Measurements from ENCODE around the gene INAFM1.
A peak's percentile ranks its signal among the peaks of the same experiment; 100 is the strongest.
"Not testable (repeated sequence)": the region's sequence is repeated elsewhere in the genome, so short reads cannot be mapped to it uniquely, and the experiment has no call there.

Gene INAFM1

DNA sequence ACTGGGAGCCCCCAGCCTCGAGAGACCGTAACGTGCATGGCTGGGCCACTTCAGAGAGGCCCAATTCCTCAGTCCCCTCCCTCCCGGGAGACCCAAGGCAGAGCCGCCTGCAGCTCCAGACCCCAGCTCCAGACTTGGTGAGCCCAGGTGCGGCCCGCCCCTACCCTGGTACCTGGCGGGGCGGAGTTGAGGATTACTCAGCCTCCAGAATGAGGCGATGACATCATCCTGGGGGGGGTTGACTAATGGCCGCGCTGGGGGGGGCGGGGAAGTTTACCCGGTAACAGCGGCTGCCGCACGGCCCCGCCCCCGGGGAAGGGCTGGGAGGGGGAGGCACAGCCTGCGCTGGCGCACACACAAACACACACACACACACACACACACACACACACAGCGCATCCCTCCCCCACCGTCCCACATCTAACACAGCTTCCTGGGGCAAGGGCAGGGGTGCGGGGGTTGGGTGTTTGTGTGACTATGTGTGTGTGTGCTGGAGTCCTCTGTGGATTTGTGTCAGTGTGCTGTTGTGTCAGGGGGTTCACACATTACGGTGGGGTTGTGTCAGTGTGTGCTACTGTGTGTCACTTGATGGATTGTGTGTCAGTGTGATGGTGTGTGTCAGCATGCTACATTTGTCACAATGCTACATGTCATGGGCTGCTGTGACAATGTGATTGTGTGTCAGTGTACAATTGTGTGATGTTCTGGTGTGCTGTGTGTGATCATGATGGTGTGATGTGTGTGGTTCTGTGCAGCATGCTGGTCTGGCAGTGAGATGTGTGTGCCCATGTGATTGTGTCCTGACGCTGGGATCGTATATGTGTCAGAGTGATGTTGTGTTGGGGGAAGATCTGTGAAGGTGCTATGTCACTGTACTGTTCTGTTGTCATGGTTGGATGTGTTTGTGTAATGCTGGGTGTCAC is 33.4 kb upstream of the INAFM1 start:
- peak; percentile 81 for DNase-seq

DNA sequence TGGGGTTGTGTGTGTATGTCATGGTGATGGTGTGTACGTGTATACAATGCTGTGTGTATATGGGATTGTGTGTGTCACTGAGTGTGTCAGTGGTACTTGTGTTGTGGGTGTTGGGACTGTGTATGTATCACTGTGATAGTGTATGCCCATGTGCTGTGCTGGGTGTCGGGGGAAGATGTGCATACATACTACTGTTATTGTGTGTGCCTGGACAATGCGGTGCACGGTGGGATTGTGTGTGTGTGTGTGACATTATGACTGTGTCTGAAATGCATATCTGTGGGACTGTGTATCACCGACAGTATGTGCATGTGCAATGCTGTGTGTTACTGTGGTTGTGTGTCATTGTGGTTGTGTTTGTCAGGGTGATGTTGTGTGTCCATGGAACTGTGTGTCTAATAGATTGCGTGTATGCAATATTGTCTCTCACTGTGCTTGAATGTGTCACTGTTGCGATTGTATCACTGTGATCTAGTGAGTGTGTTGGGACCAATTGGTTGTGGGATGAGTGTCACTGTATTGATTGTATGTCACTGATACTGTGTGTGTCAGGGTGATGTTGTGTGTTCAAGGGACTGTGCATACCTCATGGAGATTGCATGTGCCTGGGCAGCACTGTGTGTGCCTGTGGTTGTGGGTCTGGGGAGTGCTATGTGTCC is 32.6 kb upstream of the INAFM1 start:
- DNase-seq = no peak

DNA sequence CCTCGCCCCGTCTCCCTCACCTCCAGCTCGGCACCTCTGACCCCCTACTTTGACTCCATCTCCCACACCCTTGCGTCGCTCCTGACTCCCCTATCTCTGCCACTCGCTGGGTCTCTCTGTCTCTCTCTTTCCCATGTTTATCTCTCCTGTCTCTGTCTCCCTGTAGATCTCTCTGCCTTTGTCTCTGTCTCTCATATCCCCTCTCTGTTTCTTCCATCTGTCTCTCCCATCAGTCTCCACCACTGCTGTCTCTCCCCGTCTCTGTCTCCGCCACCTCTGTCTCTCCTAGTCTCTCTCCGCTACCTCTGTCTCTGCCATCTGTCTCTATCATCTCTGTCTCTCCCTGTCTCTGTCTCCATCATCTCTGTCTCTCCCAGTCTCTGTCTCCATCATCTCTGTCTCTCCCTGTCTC is 31.3 kb upstream of the INAFM1 start:
- no peak for DNase-seq

DNA sequence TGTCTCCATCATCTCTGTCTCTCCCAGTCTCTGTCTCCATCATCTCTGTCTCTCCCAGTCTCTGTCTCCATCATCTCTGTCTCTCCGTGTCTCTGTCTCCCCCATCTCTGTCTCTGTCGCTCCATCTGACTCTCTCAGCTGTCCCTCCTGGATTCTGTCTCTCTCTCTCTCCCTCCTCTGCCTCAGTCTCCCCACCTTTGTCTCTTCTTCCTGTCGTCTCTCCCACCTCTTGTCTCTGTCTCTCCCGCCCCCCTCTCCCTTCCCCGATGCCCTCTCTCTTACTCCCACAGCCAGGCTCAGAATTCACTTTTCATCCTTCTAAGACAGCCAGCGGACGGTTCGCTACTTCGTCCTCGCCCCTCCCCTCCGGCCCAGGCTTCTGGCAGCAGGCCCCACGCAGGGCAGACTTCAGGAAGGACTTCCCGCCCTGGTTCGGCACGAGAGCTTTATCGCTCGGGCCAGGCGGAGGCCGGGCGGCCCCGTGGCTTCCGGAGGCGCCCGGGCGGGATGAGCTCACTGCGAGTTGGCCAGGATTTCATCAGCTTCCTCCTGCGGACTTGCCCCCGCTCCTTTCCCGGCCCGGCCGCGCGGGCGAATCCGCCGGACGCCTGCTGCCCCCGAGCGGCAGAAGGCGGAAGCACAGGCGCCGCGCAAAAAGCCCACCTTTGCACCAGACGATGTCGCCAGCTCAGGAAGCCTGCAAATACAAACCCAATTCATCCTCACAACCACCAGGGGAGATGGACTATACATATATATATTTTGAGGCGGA is 30.7 kb upstream of the INAFM1 start:
- peak; percentile 98 for DNase-seq

DNA sequence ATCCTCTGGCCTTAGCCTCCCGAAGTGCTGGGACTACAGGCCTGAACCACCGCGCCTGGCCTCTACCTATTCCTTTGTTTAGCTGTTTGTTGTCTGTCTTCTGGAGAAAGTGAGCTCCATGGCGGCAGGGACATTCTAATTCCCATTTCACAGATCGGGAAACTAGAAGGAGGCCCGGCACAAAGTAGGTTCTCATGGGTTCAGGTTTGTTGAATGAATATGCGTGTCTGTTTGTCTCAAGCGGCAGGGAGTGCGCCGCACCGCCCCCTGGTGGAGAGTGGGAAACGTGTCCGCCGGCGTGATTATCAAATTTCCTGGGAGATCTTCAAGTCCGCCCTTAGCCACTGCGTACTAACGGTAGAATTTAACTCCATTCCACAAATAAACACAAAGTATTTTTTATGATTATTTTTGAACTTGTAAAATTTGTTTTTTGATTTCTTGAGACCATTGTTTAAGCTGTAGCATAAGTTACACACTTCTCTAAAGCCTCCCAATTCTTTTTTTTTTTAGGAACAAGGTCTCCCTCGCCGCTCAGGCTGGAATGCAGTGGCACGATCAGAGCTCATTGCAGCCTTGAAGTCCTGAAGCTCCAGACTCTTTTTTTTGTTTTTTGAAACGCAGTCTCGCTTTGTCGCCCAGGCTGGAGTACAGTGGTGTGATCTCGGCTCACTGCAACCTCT is 27.2 kb upstream of the INAFM1 start:
- DNase-seq = peak; percentile 71

DNA sequence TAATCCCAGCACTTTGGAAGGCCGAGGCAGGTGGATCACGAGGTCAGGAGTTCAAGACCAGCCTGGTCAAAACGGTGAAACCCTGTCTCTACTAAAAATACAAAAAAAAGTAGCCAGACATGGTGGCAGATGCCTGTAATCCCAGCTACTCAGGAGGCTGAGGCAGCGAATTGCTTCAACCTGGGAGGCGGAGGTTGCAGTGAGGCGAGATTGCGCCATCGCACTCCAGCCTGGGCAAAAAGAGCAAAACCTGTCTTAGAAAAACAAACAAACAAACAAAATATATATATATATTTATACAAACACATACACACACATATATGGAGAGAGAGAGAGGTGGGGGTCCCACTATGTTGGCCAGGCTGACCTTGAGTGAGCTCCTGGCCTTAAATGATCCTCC is 21.7 kb upstream of the INAFM1 start:
- DNase-seq = not testable (repeated sequence)

DNA sequence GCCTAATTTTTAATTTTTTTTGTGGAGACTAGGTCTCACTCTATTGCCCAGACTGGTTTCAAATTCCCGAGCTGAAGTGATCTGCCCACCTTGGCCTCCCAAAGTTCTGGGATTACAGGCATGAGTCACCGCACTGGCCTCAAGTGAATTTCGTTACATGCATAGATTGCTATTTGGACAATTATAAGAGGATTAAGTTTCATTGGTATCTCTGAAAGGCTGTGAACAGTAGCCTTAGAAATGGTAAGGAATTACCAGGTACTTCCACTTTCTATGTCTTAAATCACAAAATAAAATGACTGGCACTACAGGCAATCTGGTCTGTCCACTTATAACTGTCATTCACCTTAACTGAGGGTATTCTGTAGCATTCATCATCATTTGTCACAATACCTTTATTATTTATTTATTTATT is 21.2 kb upstream of the INAFM1 start:
- peak; percentile 94 for DNase-seq

DNA sequence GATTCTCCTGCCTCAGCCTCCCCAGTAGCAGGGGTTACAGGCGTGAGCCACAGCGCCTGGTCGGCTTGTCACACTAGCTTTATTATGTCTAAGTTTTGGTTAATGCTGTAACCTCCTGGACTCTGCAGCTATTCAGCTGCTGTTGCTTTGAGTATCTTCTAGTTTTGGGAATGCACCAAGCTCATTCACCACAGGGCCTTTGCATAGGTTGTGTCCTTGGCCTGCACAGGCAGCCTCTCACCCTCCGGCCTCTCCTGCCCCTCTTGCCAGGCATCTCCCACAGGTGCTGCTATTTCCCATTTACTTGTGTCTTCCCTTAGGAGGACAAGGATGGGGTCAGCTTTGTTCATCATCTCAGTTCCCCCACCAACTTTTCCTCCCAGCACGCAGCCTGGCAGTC is 20.7 kb upstream of the INAFM1 start:
- no peak for DNase-seq

DNA sequence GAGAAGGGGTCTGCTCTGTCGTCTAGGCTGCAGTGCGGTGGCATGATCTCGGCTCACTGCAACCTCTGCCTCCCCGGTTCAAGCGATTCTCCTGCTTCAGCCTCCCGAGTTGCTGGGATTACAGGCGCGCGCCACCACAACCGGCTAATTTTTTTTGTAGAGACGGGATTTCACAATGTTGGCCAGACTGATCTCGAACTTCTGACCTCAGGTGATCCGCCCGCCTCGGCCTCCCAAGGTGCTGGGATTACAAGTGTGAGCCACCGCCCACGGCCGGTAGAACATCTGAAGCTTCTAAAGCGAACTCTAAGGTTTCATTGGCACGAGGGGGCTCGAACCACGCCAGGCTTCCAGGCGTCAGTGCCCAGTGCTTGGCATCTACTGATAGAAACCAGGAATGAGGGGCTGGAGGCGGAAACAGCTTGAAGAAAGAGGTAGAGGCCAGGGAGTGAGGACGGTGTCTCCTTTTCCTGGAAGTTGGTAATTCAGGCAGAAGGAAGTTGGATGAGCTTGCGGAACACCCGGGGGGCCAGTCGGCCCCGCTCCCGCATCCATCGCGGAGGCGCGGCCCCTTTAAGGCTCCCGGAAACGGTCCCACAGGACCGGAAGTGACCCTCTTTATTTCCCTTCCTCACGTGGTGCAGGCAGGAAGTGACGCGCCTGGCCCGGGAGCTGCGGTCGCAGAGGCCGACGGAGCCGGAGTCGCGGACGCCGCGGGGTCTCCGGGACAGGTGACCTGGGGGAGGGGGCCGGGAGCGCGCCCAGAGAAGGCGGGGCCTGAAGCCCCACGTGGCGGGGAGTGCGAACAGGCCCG is 18.6 kb upstream of the INAFM1 start, which contains the start of gene CCDC9:
Gene CCDC9 (plus strand): TSS at position 647 of the 814 bp plus-strand sequence. CDS start 1,876 bp downstream, outside the sequence.
- DNase-seq = peak; percentile 97

DNA sequence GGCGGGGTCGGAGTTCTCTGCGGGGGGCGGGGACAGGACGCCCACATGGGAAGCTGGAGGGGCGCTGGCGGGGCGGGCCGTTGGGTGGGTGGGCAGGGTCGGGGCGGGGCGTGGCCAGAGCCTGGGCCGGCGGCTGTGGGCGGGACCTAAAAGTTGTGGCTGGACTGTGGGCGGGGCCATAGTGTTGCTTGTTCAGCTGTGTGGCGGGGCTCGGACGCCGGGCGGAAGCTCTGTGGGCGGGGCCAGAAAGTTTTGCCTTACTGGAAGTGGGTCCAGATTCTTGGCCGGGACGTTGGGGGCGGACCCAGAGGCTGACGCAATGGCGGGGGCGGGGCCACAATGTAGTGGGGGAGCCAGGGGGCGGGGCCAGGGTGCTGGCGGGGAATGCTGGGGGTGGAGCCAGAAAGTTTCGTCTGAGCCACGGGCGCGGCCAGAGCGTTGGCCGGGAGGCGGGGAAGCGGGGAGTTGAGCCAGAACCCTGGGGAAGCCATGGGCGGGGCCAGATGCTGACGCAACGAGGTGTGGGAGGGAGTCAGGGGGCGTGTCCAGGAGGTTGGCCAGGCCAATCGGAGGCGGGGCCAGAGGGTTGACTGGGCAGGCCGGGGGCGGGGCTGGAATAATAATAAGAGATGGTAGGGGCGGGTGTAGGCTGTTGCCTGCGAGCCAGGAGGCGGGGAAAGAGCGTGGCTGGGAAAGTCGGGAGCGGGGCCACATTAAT is 17.8 kb upstream of the INAFM1 start:
- peak; percentile 99 for DNase-seq

DNA sequence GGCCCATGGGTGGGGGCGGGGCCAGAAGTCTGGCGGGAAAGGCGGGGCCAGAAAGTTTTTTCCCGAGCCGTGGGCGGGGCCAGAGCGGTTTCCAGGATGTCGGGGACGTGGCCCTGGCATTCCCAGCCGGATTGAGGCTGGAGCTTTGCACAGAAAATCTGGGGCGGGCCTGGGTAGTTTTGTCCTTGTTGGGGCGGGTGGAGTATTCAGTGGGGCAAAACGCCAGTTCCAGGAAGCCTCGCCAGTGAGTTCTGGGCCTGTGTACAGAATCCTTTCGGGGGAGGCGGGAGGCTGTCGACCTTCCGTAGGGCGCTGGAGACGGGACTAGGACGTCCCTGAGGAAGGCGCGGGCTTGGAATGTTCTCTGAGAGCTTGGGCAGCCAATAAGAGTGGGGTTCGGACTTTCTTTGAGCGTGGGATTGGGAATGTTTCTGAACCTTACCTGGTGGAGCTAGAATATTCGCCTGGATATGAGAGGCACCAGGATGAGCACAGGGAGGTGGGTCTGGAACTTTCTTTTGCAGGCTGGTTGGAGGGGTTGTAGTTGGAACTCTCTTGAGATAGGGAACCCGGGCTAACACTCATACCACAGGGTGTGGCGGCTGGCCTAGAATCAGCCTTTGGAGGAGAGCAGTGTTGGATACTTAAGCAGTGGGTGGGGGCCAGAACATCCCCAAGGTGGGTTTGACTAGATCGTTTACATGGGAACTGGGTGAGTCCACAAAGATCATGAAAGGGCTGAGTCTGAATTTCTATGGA is 17.1 kb upstream of the INAFM1 start:
- no peak for DNase-seq

DNA sequence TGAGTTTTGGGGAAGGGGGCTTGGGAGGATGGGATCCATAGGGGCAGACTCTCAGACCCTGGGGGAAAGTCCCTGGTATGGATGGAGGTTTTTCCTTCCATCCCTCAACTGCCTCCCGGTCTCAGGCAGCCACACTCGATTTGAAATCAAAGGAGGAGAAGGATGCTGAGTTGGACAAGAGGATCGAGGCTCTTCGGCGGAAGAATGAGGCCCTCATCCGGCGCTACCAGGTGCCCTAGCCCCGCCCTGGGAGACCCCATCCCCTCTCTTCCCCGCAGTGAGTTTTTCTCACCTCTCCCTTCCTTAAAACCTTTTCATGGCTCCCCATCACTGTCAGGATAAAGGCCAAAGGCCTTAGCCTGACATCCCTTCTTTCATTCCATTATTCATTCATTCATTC is 16.3 kb upstream of the INAFM1 start:
- no peak for DNase-seq

DNA sequence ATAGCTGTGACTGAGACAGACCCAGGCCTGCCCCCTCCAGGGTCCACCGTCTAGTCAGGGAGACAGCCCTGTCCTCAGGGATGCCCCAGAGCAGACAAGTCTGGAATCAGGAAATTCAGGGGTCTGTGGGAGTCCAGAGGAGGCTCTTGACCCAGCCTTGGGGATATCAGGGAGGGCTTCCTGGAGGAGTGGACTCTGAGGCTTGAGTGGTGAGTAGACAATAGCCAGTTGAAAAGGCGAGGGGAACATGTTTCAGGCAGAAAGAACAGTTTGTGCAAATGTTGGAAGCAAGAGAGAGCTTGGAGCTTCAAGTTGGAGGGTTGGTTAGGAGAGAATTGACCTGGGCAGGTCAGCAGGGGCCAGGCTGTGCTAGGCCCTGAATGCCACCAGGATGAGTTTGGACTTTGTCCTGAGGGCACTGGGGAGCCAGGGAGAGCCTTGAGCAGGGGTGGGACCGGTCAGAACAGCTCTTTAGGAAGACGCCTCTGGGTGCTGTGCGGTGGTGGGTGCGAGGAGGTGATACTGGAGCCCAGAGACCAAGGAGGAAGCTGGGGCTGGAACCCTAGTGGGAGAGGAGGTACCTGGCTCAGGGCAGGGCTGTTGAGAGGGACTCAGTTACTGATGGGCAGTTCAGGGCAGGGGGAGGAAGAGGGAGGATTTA is 15.7 kb upstream of the INAFM1 start:
- no peak for DNase-seq

DNA sequence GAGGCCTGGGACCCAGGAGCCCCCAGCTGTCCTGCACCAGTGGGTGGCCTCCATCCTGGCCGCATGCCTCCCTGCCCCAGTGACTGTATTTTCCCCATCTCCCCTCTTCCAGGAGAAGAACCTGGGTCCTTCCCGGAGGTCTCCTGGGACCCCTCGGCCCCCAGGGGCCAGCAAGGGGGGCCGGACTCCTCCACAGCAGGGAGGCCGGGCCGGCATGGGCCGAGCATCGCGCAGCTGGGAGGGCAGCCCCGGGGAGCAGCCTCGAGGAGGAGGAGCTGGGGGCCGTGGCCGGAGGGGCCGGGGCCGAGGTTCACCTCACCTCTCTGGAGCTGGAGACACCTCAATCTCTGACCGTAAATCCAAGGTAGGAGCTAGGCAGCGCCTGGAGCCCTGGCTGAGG is 14.2 kb upstream of the INAFM1 start:
- no peak for DNase-seq

DNA sequence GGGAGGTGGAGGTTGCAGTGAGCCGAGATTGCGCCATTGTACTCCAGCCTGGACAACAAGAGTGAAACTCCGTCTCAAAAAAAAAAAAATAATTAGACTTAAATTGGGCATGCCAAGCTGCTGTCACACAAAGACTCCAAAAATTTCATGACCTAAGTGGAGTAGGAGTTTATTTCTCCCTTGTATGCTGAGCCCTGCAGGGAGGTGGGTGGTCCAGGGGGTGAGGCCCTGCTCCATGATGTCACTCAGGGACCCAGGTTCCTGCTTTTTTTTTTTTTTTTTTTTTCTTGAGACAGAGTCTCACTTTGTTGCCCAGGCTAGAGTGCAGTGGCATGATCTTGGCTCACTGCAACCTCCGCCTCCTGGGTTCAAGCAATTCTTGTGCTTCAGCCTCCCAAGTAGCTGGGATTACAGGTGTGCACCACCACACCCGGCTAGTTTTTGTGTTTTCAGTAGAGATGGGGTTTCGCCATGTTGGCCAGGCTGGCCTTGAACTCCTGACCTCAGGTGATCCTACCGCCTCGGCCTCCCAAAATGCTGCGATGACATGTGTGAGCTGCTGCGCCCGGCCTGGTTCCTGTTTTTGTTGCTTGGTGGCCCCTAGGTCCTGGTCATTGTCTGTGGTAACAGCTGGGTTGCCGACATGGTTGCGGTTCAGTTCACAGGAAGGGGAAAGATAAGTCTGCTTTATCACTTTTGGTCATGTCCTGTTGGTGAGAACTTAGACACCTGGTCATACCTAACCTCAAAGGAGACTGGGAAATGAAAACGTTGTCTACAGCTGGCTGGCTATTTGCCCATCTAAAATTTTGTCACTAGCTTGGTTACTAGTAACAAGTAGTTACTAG is 12.5 kb upstream of the INAFM1 start:
- not testable (repeated sequence) for DNase-seq

DNA sequence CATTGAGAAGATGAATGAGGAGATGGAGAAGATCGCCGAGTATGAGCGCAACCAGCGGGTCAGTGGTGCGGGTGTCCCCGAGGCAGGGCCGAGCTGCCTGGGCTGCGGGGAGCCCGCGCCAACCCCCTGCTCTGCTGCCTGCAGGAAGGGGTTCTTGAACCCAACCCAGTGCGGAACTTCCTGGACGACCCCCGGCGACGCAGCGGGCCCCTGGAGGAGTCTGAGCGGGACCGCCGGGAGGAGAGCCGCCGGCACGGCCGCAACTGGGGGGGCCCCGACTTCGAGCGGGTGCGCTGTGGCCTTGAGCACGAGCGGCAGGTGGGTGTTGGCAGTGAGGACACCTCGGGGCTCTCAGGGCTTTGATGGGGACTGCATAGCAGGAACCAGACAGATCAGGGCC is 10.1 kb upstream of the INAFM1 start:
- DNase-seq = no peak

DNA sequence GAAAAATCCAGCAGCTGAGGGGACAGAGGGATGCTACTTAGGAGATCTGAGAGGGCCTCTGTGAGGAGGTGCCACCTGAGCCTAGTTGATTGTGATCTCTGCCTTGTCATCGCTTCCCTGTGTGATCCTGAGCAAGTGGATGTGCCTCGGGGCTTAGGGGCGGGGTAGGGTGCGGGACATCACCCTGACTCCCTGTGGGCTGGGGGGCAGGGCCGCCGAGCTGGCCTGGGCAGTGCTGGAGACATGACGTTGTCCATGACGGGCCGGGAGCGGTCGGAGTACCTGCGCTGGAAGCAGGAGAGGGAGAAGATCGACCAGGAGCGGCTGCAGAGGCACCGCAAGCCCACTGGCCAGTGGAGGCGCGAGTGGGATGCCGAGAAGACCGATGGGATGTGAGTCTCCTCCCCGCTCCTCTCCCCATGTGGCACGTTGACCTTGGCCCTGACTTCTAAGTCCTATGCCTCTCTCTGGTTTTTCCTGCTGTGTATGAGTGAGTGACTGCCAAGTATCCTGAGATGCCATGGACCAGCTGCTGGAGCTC is 8.2 kb upstream of the INAFM1 start:
- no peak for DNase-seq

DNA sequence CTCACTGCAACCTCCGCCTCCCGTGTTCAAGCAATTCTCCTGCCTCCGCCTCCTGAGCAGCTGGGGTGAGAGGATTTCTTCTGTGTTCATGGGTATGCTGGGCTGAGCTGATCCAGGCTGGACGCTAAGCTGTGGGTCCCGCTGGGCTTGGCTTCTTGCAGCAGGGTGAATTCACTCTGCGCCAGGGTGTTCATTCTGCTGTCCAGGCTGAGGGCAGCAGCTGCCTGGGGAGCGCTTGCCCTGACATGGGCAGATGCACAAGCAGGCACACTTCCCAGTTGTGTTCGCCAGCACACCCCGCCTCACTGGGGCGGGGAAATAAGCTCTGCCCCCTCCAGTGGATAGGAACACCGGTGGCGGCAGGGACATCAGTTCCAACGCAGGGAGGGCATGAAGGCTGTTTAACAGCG is 7.3 kb upstream of the INAFM1 start:
- no peak for DNase-seq

Data from fibroblast of skin of abdomen (primary cell).